ENCODE data around the gene EDRF1. TPM values are rescaled to one million over a fixed set of nuclear protein-coding genes. Genes with fewer than 3 reads are reported as not detected.
"Not testable (repeated sequence)": the region's sequence is repeated elsewhere in the genome, so short reads cannot be mapped to it uniquely, and the experiment has no call there.

The EDRF1 gene
- total RNA-seq, 1 experiment from 2014 or later: 49.2 TPM

GRCh38 chr10:125694883-125695282 is 24.6 kb upstream of the EDRF1 start:
- Histone ChIP-seq H4K20me1 (ENCODE audit: insufficient read depth) (no peaks in the 10 kb centered on the region), H2AFZ (ENCODE audit: low read depth, low read length, poor library complexity, severe bottlenecking) (no peak overlapping the region), H3K27me3 (ENCODE audit: insufficient read depth, low read length) (0 out of 2 replicates have a peak, but pooled peaks cover 9% of the 10 kb centered on the region), H3K36me3 (ENCODE audit: control insufficient read depth in 1 of 2, insufficient read depth in 2 of 2, low read length in 2 of 2) (no peaks in the 10 kb centered on the region), H3K4me3 (replicated peaks in 1 of 2; ENCODE audit: low read depth in 1 of 2, low read length in 2 of 2) (no peak overlapping the region), H3K4me1 (ENCODE audit: control insufficient read depth in 1 of 2, insufficient read depth in 2 of 2, low read length in 2 of 2) (no peaks in the 10 kb centered on the region), H3K9me2 (ENCODE audit: insufficient read depth) (no peaks in the 10 kb centered on the region), H3K4me2 (ENCODE audit: low read length) (no peak overlapping the region), H3K9me3 (ENCODE audit: control insufficient read depth in 1 of 2, insufficient read depth in 1 of 2, low read depth in 1 of 2, low read length in 2 of 2) (no peaks in the 10 kb centered on the region), H3K9ac (ENCODE audit: low read length) (no peak overlapping the region), H3K79me2 (ENCODE audit: insufficient read depth, low read length) (no peaks in the 10 kb centered on the region), H3K27ac (ENCODE audit: low read depth, low read length) (no peak overlapping the region)
- no peak for ATAC-seq
- CTCF ChIA-PET: no interaction called here
- no TSS peak for BruUV-seq (replicated peaks)
- intact Hi-C loops (cut with micrococcal nuclease): no loop called here
- RAD21 ChIA-PET (ENCODE audit: low non-redundant PET in 1 of 2, low total read pairs in 2 of 2, uncharacterized antibody in 2 of 2, unreplicated experiment in 2 of 2): no interaction called here
- no peak for DNase-seq (ENCODE audit: low read depth, low spot score)
- no peak for TF ChIP-seq SIN3A (IDR thresholded peaks at IDR 0.05; ENCODE audit: low read depth)
- no peak for TF ChIP-seq FOSL1 (IDR thresholded peaks at IDR 0.05; ENCODE audit: low read depth)
- TF ChIP-seq CTCF (IDR thresholded peaks at IDR 0.05 in 2 of 3, conservative IDR thresholded peaks at IDR 0.05 in 1 of 3; ENCODE audit: borderline replicate concordance in 1 of 3, insufficient read depth in 1 of 3, low read depth in 2 of 3, low read length in 2 of 3): no peak
- TF ChIP-seq ZFX (IDR thresholded peaks at IDR 0.05): no peak
- TF ChIP-seq SP1 (IDR thresholded peaks at IDR 0.05; ENCODE audit: low read depth): no peak
- no peak for TF ChIP-seq POLR2A (IDR thresholded peaks at IDR 0.05; ENCODE audit: borderline replicate concordance, extremely low read depth, insufficient read depth, insufficient read length)
- no peak for TF ChIP-seq SRF (IDR thresholded peaks at IDR 0.05; ENCODE audit: low read depth)
- POLR2A ChIA-PET: no interaction called here

- RAD21 ChIA-PET (ENCODE audit: low non-redundant PET in 1 of 2, low total read pairs in 2 of 2, uncharacterized antibody in 2 of 2, unreplicated experiment in 2 of 2); H4K20me1 ChIP-seq (ENCODE audit: insufficient read depth); DNase-seq (ENCODE audit: low read depth, low spot score); H3K4me1 ChIP-seq (ENCODE audit: control insufficient read depth in 1 of 2, insufficient read depth in 2 of 2, low read length in 2 of 2); BruUV-seq (replicated peaks); H3K9ac ChIP-seq (ENCODE audit: low read length); H3K9me3 ChIP-seq (ENCODE audit: control insufficient read depth in 1 of 2, insufficient read depth in 1 of 2, low read depth in 1 of 2, low read length in 2 of 2); CTCF ChIA-PET; H2AFZ ChIP-seq (ENCODE audit: low read depth, low read length, poor library complexity, severe bottlenecking); H3K79me2 ChIP-seq (ENCODE audit: insufficient read depth, low read length); H3K36me3 ChIP-seq (ENCODE audit: control insufficient read depth in 1 of 2, insufficient read depth in 2 of 2, low read length in 2 of 2); H3K4me2 ChIP-seq (ENCODE audit: low read length); H3K27ac ChIP-seq (ENCODE audit: low read depth, low read length); intact Hi-C loops (cut with micrococcal nuclease); POLR2A ChIA-PET; H3K4me3 ChIP-seq (replicated peaks in 1 of 2; ENCODE audit: low read depth in 1 of 2, low read length in 2 of 2); H3K27me3 ChIP-seq (ENCODE audit: insufficient read depth, low read length); ATAC-seq; H3K9me2 ChIP-seq (ENCODE audit: insufficient read depth): not testable (repeated sequence)
Observed at GRCh38 chr10:125696884-125697283, 22.6 kb upstream of the EDRF1 start.
